ENCODE data around the gene PLXNB2. TPM values are rescaled to one million over a fixed set of nuclear protein-coding genes. Genes with fewer than 3 reads are reported as not detected.
"Not testable (repeated sequence)": the region's sequence is repeated elsewhere in the genome, so short reads cannot be mapped to it uniquely, and the experiment has no call there.

PLXNB2 gene
- total and polyA plus RNA-seq, 2 of the 4 experiments (the other 2 are of a cell fraction): 73.1 to 202 TPM

- no peak for TF ChIP-seq MXI1 (IDR thresholded peaks at IDR 0.05; ENCODE audit: borderline replicate concordance, low read depth, low read length)
Observed at GRCh38 chr22:50337262-50338041, 30.0 kb upstream of the PLXNB2 start (continued).

GRCh38 chr22:50334433-50334832 is 27.0 kb upstream of the PLXNB2 start:
- H2BK5ac ChIP-seq (ENCODE audit: low read depth, low read length, poor library complexity, severe bottlenecking); H3K56ac ChIP-seq (ENCODE audit: extremely low read depth, insufficient read depth, low read length); H2BK15ac ChIP-seq (ENCODE audit: low read depth, low read length); H4K5ac ChIP-seq (ENCODE audit: low read depth, low read length); DNase-seq; H2AFZ ChIP-seq (replicated peaks; ENCODE audit: low read length, poor library complexity); H4K8ac ChIP-seq (ENCODE audit: low read depth in 2 of 2, low read length in 2 of 2); H3K23ac ChIP-seq (ENCODE audit: low read depth, low read length); dilution Hi-C loops (cut with HindIII; ENCODE audit: low sequenced_read_pairs, unreplicated experiment); H3K36me3 ChIP-seq (ENCODE audit: control insufficient read depth, insufficient read depth, low read length); H3K9ac ChIP-seq (ENCODE audit: low read depth, low read length); H2BK120ac ChIP-seq (ENCODE audit: low read depth, low read length); H4K20me1 ChIP-seq (ENCODE audit: insufficient read depth, low read length); H3K4me3 ChIP-seq (ENCODE audit: insufficient read depth, low read depth, low read length); H3K14ac ChIP-seq (replicated peaks; ENCODE audit: low read depth, low read length); H2AK9ac ChIP-seq (replicated peaks; ENCODE audit: low read depth, low read length, poor library complexity); H3K9me3 ChIP-seq (ENCODE audit: control insufficient read depth, insufficient read depth, low read length); H3K4me2 ChIP-seq (ENCODE audit: low read depth, low read length); H3K4me1 ChIP-seq (ENCODE audit: control insufficient read depth, insufficient read depth, low read length); H3K27ac ChIP-seq (ENCODE audit: insufficient read depth, low read length); intact Hi-C loops (cut with micrococcal nuclease); POLR2A ChIA-PET (ENCODE audit: unreplicated experiment); H3K27me3 ChIP-seq (ENCODE audit: control insufficient read depth, insufficient read depth, low read length); in situ Hi-C loops (cut with MboI; ENCODE audit: low sequenced_read_pairs); BruUV-seq (replicated peaks); ATAC-seq (ENCODE audit: low read depth); H3K18ac ChIP-seq (ENCODE audit: low read depth, low read length); H2AK5ac ChIP-seq (ENCODE audit: low read depth, low read length); H2BK20ac ChIP-seq (ENCODE audit: low read depth, low read length); H4K91ac ChIP-seq (ENCODE audit: insufficient read depth, low read depth, low read length); H3K4ac ChIP-seq (ENCODE audit: low read depth, low read length): not testable (repeated sequence)
- CTCF ChIA-PET: interaction anchor here (0.6 kb wide), 1 partner anchor 93 kb away, joined by 4 read pairs; no protein-coding TSS in a partner anchor
- WGBS, 2 experiments (ENCODE audit: extremely low coverage in 2 of 2, insufficient read length in 1 of 2): no CpG with 5 or more reads among the region's 5 CpGs
- Histone ChIP-seq H3K79me1 (ENCODE audit: low read depth in 1 of 2, low read length in 2 of 2) (peaks cover 14 to 25% of the 10 kb centered on the region in 2 experiments), H3K9me1 (ENCODE audit: insufficient read depth, low read length) (peaks cover 32% of the 10 kb centered on the region)
